IMR-90 (cell line): Measurements from ENCODE around the gene CDC34. TPM values are rescaled to one million over a fixed set of nuclear protein-coding genes. Genes with fewer than 3 reads are reported as not detected.

Source experiments
- ATAC-seq: fragments of 200-7000 bp; cut with Tn5 transposase; 2 replicates; pipeline ENCODE4 v1.9.1; 2020; ENCODE audit warnings: low read depth, mild to moderate bottlenecking, moderate library complexity
- BruUV-seq: library from RNA; stranded (reverse); fragments of 400-500 nt; replicated peaks from 2 replicates; lab custom pipeline; 2021; lab: Mats Ljungman, UMichigan
- CTCF ChIA-PET: fragments of 300-600 bp; formaldehyde crosslinking; extraction: SDS; loops from one replicate; lab custom pipeline; 2021; ENCODE audit warnings: antibody characterized with exemption; lab: Yijun Ruan, JAX
- POLR2A ChIA-PET: fragments of 300-600 bp; sonication (Branson Sonifier 250); formaldehyde crosslinking; loops from one replicate; lab custom pipeline; 2022; ENCODE audit warnings: antibody characterized with exemption; ENCODE audit not compliant: unreplicated experiment; lab: Charles Lee
- DNase-seq: peaks from one replicate; pipeline ENCODE4 v3.0.0; 2013
- H2AFZ ChIP-seq: replicated peaks from 2 replicates; pipeline ENCODE3; 2013; ENCODE audit warnings: low read length, mild to moderate bottlenecking; ENCODE audit not compliant: poor library complexity
- H2AK5ac ChIP-seq: 2 replicates; pipeline ENCODE4 v1.6.1; 2013; ENCODE audit warnings: low read depth, low read length, inconsistent platforms
- H2AK9ac ChIP-seq: replicated peaks from 2 replicates; pipeline ENCODE3; 2013; ENCODE audit warnings: mild to moderate bottlenecking, low read depth, low read length, moderate library complexity; ENCODE audit not compliant: poor library complexity
- H2BK120ac ChIP-seq: 2 replicates; pipeline ENCODE4 v1.6.1; 2013; ENCODE audit warnings: low read depth, low read length, inconsistent platforms
- H2BK15ac ChIP-seq: 3 replicates; pipeline ENCODE4 v1.6.1; 2013; ENCODE audit warnings: low read depth, low read length, inconsistent platforms
- H2BK20ac ChIP-seq: 2 replicates; pipeline ENCODE4 v1.6.1; 2013; ENCODE audit warnings: low read depth, mild to moderate bottlenecking, inconsistent platforms, low read length, moderate library complexity
- H2BK5ac ChIP-seq: 2 replicates; pipeline ENCODE4 v1.6.1; 2013; ENCODE audit warnings: mild to moderate bottlenecking, low read depth, low read length, inconsistent platforms; ENCODE audit not compliant: poor library complexity, severe bottlenecking
- H3K14ac ChIP-seq: replicated peaks from 2 replicates; pipeline ENCODE4 v1.6.1; 2013; ENCODE audit warnings: low read depth, low read length, inconsistent platforms
- H3K18ac ChIP-seq: 2 replicates; pipeline ENCODE4 v1.6.1; 2013; ENCODE audit warnings: low read depth, low read length, control low read depth
- H3K23ac ChIP-seq: 2 replicates; pipeline ENCODE4 v1.6.1; 2013; ENCODE audit warnings: low read depth, low read length, inconsistent platforms
- H3K27ac ChIP-seq: 2 replicates; pipeline ENCODE4 v1.5.1; 2013; ENCODE audit warnings: mild to moderate bottlenecking, control low read depth, low read length; ENCODE audit not compliant: insufficient read depth
- H3K27me3 ChIP-seq: 2 replicates; pipeline ENCODE4 v1.6.1; 2013; ENCODE audit warnings: low read length; ENCODE audit not compliant: control insufficient read depth, insufficient read depth
- H3K36me3 ChIP-seq: 2 replicates; pipeline ENCODE4 v1.6.1; 2013; ENCODE audit warnings: low read length, mixed read lengths; ENCODE audit not compliant: control insufficient read depth, insufficient read depth
- H3K4ac ChIP-seq: 2 replicates; pipeline ENCODE4 v1.6.1; 2013; ENCODE audit warnings: low read depth, low read length, inconsistent platforms
- H3K4me1 ChIP-seq: 2 replicates; pipeline ENCODE4 v1.6.1; 2013; ENCODE audit warnings: low read length, mixed read lengths; ENCODE audit not compliant: control insufficient read depth, insufficient read depth
- H3K4me2 ChIP-seq: 2 replicates; pipeline ENCODE4 v1.6.1; 2013; ENCODE audit warnings: low read depth, mild to moderate bottlenecking, control low read depth, low read length, moderate library complexity
- H3K4me3 ChIP-seq: 2 replicates; pipeline ENCODE4 v1.5.1; 2013; ENCODE audit warnings: low read depth, mild to moderate bottlenecking, control low read depth, low read length, moderate library complexity; ENCODE audit not compliant: insufficient read depth
- H3K56ac ChIP-seq: 2 replicates; pipeline ENCODE4 v1.6.1; 2013; ENCODE audit warnings: low read length, inconsistent platforms; ENCODE audit not compliant: insufficient read depth; ENCODE audit errors: extremely low read depth
- H3K79me1 ChIP-seq, 2 experiments: 2 replicates each; pipeline ENCODE4 v1.6.1; 2013; ENCODE audit warnings: low read length in 2 of 2, inconsistent platforms in 1 of 2, low read depth in 1 of 2
- H3K9ac ChIP-seq: 2 replicates; pipeline ENCODE4 v1.6.1; 2013; ENCODE audit warnings: low read depth, low read length, control low read depth
- H3K9me1 ChIP-seq: 2 replicates; pipeline ENCODE4 v1.6.1; 2013; ENCODE audit warnings: low read length, inconsistent platforms; ENCODE audit not compliant: insufficient read depth
- H3K9me3 ChIP-seq: 2 replicates; pipeline ENCODE4 v1.6.1; 2013; ENCODE audit warnings: low read length; ENCODE audit not compliant: control insufficient read depth, insufficient read depth
- H4K20me1 ChIP-seq: 2 replicates; pipeline ENCODE4 v1.6.1; 2013; ENCODE audit warnings: low read length, inconsistent platforms; ENCODE audit not compliant: insufficient read depth
- H4K5ac ChIP-seq: 2 replicates; pipeline ENCODE4 v1.6.1; 2013; ENCODE audit warnings: mild to moderate bottlenecking, low read depth, low read length, control low read depth
- H4K8ac ChIP-seq, 2 experiments: 2 replicates each; pipeline ENCODE4 v1.6.1; 2013; ENCODE audit warnings: low read depth in 2 of 2, low read length in 2 of 2, control low read depth in 1 of 2, inconsistent platforms in 1 of 2
- H4K91ac ChIP-seq: 2 replicates; pipeline ENCODE4 v1.6.1; 2013; ENCODE audit warnings: low read depth, low read length, inconsistent platforms; ENCODE audit not compliant: insufficient read depth
- BHLHE40 ChIP-seq: fragments of 150-350 bp; IDR thresholded peaks from 2 replicates; pipeline ENCODE4 v1.6.1; 2016; ENCODE audit warnings: mild to moderate bottlenecking, low read depth, low read length
- CHD1 ChIP-seq: IDR thresholded peaks from 2 replicates; pipeline ENCODE4 v1.6.1; 2012; ENCODE audit warnings: low read depth, low read length, improper control_type of control experiment
- FOS ChIP-seq: fragments of 150-350 bp; IDR thresholded peaks from 2 replicates; pipeline ENCODE4 v1.6.1; 2016; ENCODE audit warnings: low read depth, low read length
- MAFK ChIP-seq: IDR thresholded peaks from 2 replicates; pipeline ENCODE4 v1.6.1; 2012; ENCODE audit warnings: low read depth, low read length, improper control_type of control experiment
- MAZ ChIP-seq: IDR thresholded peaks from 2 replicates; pipeline ENCODE4 v1.6.1; 2012; ENCODE audit warnings: low read depth, mild to moderate bottlenecking, low read length, improper control_type of control experiment, moderate library complexity, borderline replicate concordance
- NFE2L2 ChIP-seq: fragments of 150-350 bp; IDR thresholded peaks from 2 replicates; pipeline ENCODE4 v1.6.1; 2016; ENCODE audit warnings: low read depth, mild to moderate bottlenecking, low read length
- RAD21 ChIP-seq: IDR thresholded peaks from 2 replicates; pipeline ENCODE4 v1.6.1; 2012; ENCODE audit warnings: low read length, improper control_type of control experiment
- RCOR1 ChIP-seq: IDR thresholded peaks from 2 replicates; pipeline ENCODE4 v1.6.1; 2012; ENCODE audit warnings: mild to moderate bottlenecking, low read length, improper control_type of control experiment; ENCODE audit not compliant: insufficient replicate concordance
- SMC3 ChIP-seq: fragments of 150-350 bp; IDR thresholded peaks from 2 replicates; pipeline ENCODE4 v1.6.1; 2016; ENCODE audit warnings: low read depth, mild to moderate bottlenecking, antibody characterized with exemption, low read length, moderate library complexity
- WGBS, 2 experiments: methylation state at CpG; one replicate each; pipeline versions ENCODE4 v1.1.5 to v1.1.7; 2013; ENCODE audit warnings: missing lambda C conversion rate in 2 of 2; ENCODE audit not compliant: insufficient read length in 1 of 2; ENCODE audit errors: extremely low coverage in 2 of 2; 5-methylcytosine and 5-hydroxymethylcytosine counted together
- dilution Hi-C: fragments of 300-500 bp; cut with HindIII; formaldehyde crosslinking; loops from one replicate; pipeline ENCODE4 v1.14.3; 2018; ENCODE audit warnings: low sequenced_read_pairs; ENCODE audit not compliant: unreplicated experiment
- in situ Hi-C: fragments of 300-500 bp; cut with MboI; formaldehyde crosslinking; loops from 3 replicates; pipeline ENCODE4 v1.14.3; 2019; ENCODE audit warnings: low sequenced_read_pairs, inconsistent platforms, mixed read lengths
- intact Hi-C: fragments of 100-400 bp; cut with micrococcal nuclease; formaldehyde crosslinking; loops from 2 replicates; pipeline ENCODE4 v1.10.0; 2022
- polyA plus RNA-seq, 3 experiments: library from polyadenylated mRNA; depleted of rRNA; stranded (reverse); fragments of >200 nt; gene quantifications; 2 replicates each; pipeline ENCODE4 v1.2.3, GENCODE V29; 2012; ENCODE audit warnings: low replicate concordance in 1 of 3
- total RNA-seq: library from RNA; depleted of rRNA; stranded (reverse); fragments of >200 nt; gene quantifications from 2 replicates; pipeline ENCODE4 v1.2.3, GENCODE V29; 2012
- TF ChIP-seq, protein P1 (sequence below): conservative IDR thresholded peaks from 2 replicates; pipeline ENCODE4 v1.5.1; 2012; ENCODE audit warnings: mild to moderate bottlenecking, low read depth, low read length, improper control_type of control experiment

CDC34 gene
- total and polyA plus RNA-seq, 2 of the 4 experiments (the other 2 are of a cell fraction): 35.7 to 68.9 TPM

GRCh38 chr19:547117-547516, 15.6 kb downstream of the CDC34 start:
- Histone ChIP-seq H4K91ac (no peak overlapping the region), H3K4me1 (peaks cover 2% of the 10 kb centered on the region; the same call in 1 of the 2 replicates), H2BK15ac (no peak overlapping the region), H2AK9ac (no peak overlapping the region), H4K20me1 (peaks cover 7% of the 10 kb centered on the region; the same call in 1 of the 2 replicates), H2BK5ac (no peak overlapping the region), H2BK20ac (no peak overlapping the region), H3K4ac (no peak overlapping the region), H2BK120ac (no peak overlapping the region), H3K36me3 (peaks cover 9% of the 10 kb centered on the region), H3K56ac (no peak overlapping the region), H3K4me2 (no peak overlapping the region), H3K79me1 (no peaks in the 10 kb centered on the region; a peak in 1 of 4 replicates), H3K9me1 (peaks cover 8% of the 10 kb centered on the region), H4K8ac (no peak overlapping the region), H3K9me3 (no peaks in the 10 kb centered on the region), H2AK5ac (no peak overlapping the region), H3K23ac (no peak overlapping the region), H3K9ac (no peak overlapping the region), H4K5ac (no peak overlapping the region), H3K27me3 (no peaks in the 10 kb centered on the region), H3K27ac (no peak overlapping the region), H3K4me3 (no peak overlapping the region), H2AFZ (no peak overlapping the region), H3K18ac (no peak overlapping the region), H3K14ac (no peak overlapping the region)
- intact Hi-C loops: no loop called here
- dilution Hi-C loops: no loop called here
- POLR2A ChIA-PET: no interaction called here
- in situ Hi-C loops: no loop called here
- CTCF ChIA-PET: no interaction called here
- 90% methylated on average over 5 of the region's 15 CpGs; no CpG with 5 or more reads in 1 of the 2 experiments for WGBS, 2 experiments
- no peak for TF ChIP-seq FOS
- TF ChIP-seq MAZ: no peak
- TF ChIP-seq CHD1: no peak
- TF ChIP-seq BHLHE40: no peak
- TF ChIP-seq RCOR1: no peak
- TF ChIP-seq, protein P1, sequence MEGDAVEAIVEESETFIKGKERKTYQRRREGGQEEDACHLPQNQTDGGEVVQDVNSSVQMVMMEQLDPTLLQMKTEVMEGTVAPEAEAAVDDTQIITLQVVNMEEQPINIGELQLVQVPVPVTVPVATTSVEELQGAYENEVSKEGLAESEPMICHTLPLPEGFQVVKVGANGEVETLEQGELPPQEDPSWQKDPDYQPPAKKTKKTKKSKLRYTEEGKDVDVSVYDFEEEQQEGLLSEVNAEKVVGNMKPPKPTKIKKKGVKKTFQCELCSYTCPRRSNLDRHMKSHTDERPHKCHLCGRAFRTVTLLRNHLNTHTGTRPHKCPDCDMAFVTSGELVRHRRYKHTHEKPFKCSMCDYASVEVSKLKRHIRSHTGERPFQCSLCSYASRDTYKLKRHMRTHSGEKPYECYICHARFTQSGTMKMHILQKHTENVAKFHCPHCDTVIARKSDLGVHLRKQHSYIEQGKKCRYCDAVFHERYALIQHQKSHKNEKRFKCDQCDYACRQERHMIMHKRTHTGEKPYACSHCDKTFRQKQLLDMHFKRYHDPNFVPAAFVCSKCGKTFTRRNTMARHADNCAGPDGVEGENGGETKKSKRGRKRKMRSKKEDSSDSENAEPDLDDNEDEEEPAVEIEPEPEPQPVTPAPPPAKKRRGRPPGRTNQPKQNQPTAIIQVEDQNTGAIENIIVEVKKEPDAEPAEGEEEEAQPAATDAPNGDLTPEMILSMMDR: no peak
- no peak for TF ChIP-seq MAFK
- no peak for TF ChIP-seq NFE2L2
- TF ChIP-seq SMC3: no peak
- TF ChIP-seq RAD21: no peak
- DNase-seq (no peak), ATAC-seq (no peak)
- BruUV-seq: no TSS peak
